Measurements from ENCODE around the gene RRP15.

DNA sequence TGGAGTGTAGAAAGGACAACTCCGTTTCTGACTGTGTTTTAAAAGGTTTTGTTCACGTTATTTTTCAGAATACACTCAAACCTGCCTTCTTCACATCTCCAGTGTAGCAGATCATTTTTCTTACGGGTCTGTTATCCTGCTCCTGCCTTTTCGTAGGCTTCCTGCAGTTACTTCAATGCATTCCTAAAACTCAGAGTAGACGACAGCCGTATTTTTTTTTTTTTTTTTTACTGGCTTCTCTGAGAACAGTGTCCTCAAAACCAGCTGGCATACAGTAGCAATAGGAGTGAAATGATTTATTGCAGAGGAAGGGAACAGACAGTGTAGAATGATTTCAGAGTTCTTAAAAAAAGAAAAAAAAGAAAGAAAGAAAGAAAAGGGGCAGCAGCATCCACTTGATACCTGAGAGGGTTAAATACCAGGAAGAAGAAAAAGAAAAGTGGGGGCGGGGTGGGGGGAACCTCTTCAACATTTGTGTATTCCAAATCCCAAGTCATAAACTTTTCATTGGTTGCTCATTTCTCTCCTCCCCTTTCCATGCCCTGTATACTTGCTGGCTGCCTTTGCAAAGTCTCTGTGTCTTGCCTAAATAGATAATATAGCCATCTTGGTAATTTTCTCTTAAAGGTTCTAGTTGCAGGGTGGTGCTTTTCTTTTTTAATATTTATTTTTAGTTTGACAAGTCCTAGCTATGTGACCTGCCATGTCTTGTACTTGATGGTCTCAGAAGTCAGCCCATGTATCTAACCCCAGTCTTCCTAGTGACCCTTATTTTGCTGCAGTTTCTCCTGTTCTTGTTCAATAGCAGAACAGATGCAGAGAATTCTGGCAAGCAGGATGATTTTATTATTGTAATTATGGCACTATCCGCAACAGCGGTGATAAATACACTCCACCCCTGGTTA is 62.9 kb downstream of the RRP15 start:
- TF ChIP-seq POLR2AphosphoS5 (IDR thresholded peaks at IDR 0.05; ENCODE audit: low read depth, low read length) (no peak), POLR2A (IDR thresholded peaks at IDR 0.05; ENCODE audit: low read depth, low read length) (no peak), TAF1 (IDR thresholded peaks at IDR 0.05; ENCODE audit: borderline replicate concordance, low read depth, low read length) (no peak)
